Mucosa of gallbladder (tissue), 1 donor: ENCODE data around the gene LGALS3BP. TPM values are rescaled to one million over a fixed set of nuclear protein-coding genes. Genes with fewer than 3 reads are reported as not detected.
A peak's percentile ranks its signal among the peaks of the same experiment; 100 is the strongest.
"Not testable (repeated sequence)": the region's sequence is repeated elsewhere in the genome, so short reads cannot be mapped to it uniquely, and the experiment has no call there.

Experiments
- DNase-seq: peaks from one replicate; pipeline ENCODE4 v3.0.0-alpha.2; 2020; ENCODE audit warnings: low spot score
- total RNA-seq: library from RNA; stranded (reverse); gene quantifications from one replicate; pipeline ENCODE4 v1.2.1, GENCODE V29; 2021
- donor health status: DM: no; HTN: no; CAD: no.

The LGALS3BP gene
- total RNA-seq, 1 donor from 2014 or later = 761 TPM

DNA sequence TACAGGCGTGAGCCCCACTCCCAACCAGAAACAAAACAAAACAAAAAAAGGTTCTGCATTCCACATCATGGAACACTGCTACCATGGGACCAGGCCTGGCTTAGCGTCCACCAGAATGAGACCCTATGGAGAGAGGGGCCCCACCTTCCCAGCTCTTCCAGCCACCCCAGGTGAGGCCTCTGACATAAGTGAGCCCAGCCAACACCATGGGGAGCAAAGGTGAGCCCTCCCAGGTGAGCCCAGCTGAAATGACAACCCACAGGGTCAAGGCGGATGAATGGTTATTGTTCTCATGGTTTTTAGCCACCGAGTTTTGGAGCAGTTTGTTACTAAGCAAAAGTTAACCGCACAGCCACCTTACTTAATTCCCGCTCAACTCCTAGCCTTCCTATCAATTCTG, 16.3 kb downstream of the LGALS3BP start:
- no peak for DNase-seq

DNA sequence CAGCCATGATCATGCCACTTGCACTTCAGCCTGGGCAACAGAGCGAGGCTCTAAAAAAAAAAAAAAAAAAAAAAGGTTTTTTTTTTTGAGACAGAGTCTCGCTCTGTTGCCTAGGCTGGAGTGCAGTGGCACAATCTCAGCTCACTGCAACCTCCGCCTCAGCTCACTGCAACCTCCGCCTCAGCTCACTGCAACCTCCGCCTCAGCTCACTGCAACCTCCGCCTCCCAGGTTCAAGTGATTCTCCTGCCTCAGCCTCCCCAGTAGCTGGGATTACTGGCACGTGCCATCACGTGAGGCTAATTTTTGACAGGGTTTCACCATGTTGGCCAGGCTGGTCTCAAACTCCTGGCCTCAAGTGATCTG, 16.8 kb downstream of the LGALS3BP start:
- DNase-seq = not testable (repeated sequence)

DNA sequence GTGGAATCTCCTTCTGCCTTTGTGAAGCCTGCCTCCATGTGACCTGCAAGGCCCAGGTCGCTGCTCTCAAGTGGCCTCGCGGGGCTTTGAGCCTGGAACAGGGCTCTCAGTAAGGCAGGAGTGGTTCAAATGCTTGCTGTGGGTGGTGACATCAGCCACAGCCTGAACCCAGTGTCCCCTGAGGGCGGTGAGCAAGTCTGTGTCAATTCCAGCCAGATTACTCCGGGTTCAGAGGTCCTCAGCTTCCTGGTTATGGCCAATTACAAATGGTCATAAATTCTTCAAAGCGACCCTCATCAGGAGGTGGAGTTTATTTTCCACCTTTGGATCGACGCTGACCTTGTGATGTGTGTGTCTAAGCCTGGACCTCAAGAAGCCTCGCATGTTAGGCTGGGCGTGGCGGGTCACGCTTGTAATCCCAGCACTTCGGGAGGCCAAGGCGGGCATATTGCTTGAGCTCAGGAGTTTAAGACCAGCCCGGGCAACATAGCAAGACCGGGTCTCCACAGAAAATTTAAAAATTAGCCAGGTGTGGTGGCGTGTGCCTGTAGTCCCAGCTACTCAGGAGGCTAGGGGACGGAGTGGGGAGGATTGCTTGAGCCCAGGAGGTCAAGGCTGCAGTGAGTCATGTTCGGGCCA, 17.3 kb downstream of the LGALS3BP start:
- peak; percentile 34 for DNase-seq

DNA sequence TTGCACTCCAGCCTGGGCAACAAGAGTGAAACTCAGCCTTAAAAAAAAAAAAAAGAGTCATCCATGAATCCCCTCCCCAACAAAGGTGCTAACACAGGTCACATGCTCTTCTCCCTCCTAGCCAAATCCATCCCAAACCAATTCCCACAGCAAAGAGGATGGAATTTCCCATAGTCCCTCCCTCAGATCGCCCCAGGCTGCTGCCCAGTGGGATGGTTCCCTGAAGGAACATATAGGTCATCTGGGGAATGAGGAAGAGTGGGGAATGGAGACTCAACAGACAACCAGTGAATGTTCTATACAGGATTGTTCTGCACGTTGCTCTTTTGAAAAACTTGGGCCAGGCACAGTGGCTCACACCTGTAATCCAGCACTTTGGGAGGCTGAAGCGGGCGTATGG, 18.2 kb downstream of the LGALS3BP start:
- DNase-seq = no peak

DNA sequence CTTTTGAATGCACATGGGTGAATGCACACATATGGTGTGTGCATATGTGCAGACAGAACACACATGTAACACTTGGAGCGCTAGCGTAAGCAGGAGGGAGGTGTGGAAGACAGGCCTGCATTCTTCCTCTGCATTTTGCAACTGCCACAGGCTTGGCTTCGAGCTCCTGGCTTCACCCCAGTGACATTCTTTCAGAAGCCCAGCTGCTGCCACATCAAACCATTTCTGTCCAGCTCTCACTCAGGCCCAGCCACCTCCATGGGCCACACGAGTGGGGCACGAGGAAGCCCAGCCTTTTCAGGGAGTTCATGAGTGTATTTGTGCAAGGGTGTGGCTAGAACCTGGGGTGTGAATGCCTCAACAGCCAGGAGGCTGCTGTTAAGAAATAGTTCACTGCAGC, 18.8 kb downstream of the LGALS3BP start:
- DNase-seq = peak; percentile 46

DNA sequence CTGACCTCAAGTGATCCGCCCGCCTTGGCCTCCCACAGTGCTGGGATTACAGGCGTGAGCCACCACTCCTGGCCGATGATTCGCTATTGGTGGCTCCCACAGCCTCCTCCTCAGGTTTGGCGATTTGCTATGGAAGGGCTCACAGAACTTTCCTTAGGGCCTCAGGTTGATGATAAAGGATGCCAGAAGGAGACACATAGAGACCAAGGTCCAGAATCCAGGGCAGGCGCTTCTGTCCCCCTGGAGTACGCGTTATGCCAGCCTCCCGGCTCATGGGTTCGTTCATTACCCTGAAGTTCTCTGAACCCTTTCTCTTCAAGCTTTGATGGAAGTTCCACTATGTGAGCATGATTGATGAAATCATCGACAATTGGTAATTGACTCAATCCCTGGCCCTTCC, 19.9 kb downstream of the LGALS3BP start:
- DNase-seq = no peak

DNA sequence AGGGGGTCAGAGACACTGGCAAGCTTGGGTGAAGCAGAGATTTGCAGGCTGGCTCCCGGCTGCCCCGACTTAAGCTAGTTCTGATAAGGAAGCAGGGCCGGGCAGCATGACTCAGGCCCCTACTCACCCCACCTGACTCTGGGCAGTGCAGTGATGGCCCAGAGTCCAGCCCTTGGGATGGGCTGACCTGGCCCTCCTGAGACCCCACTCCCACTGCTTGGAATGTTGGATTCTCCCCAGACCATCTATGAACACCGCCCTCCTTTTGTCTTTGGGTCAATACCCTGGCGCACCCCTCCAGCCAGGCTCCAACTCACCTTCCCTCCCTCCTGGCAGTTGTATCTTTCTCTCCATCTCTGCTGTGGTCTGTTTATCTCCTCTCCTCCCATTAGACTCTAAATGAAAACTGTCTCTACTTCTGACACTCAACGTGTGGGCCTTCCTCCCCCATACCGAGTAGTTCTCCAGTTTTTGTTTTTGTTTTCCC, 21.0 kb downstream of the LGALS3BP start:
- DNase-seq = peak; percentile 64

DNA sequence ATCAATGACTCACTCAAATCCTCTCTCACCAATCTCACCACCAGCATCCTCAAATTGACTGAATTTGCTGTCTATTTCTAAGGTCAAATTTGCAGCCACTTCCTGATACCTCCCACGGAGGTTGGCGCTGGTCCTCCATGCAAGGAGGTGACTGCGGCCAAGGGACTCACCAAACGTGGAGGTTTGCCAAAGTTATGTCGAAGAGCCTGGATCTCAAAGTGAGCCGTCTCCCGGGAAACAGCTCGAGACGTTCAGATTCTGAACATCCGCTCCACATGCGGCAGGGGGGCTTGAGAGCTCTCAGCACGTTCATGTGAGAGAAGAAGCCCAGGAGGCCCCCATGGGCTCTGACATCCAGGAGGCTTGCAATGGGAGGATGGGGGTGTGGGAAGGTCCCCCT, 22.6 kb downstream of the LGALS3BP start:
- DNase-seq = peak; percentile 79

DNA sequence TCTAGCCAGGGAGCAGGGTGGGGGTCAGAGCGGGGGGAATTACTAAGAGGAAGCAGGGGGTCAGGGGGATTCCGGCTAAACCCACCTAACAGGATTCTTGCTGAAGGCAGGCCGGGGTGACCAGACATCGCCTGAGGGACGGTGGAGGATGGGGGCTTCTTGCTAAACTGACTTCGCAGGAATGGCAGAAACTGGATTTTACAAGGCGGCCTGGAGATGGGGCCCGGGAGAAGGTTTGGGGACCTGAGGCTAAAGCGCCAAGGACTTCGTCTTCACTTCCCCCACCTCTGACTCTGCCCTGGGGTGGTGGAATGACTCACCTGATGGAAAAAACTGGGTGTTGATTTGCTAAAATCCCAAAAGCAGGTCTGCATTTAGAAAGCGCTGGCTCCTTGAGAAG, 23.5 kb downstream of the LGALS3BP start:
- DNase-seq = no peak

DNA sequence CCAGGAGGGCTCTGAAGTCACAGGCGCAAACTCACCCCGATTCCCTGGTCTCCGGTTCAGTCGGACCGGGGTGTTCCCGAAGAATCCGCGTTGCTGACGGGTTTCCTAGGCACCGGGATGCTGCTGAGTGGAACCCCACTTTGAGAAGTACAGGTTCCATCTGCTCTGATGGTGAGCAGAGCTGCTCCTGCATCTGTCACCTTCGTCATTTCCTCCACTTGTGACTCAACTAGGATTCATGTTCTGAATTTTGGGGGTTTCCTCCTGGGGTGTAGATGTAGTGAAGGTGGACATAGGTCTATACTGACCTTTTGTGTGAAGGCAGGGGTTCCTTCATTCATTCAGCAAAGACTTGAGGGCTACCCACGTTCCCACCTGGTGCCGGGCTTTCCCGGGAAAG, 25.0 kb downstream of the LGALS3BP start:
- no peak for DNase-seq

DNA sequence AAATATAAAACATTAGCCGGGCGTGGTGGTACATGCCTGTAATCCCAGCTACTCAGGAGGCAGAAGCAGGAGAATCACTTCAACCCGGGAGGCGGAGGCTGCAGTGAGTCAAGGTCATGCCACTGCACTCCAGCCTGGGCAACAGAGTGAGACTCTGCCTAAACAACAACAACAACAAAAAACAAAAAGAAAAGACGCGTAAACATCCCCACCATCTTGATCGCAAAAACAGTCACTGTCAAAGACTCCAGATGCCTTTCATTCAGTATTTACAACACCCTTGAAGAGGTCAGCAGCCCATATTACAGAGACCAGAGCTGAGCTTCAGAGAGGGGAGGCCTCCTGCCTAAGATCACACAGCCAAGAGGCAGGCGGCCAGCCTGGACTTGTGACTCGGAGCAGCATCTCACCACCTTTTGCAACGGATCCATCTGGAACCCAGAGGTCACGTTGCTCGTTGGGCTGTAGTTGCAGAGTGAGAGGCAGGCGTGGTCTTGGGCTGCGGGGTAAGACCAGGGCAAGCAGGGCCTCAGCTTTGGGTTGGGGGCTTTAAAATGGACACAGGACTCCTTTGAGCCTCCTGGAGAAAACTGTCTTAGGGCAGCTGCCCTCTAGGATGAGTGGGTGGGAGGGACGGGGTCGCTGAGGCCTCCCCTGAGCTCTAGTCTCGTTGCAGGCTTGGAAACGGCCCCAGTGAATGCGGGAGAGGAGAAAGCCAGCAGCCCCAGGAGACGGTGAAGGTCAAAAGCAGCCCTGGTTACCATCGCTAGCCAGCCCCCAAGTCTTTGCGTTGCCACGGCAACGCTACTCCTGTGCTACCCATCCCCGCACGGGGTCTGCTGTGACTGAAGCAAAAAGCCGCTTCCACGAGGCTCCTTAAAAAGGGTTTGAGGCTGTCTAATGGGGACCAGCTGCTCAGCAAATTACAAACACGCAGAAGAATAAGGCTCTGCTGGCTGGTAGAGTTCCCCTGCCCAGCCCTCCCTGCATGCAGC, 26.1 kb downstream of the LGALS3BP start:
- DNase-seq = no peak

DNA sequence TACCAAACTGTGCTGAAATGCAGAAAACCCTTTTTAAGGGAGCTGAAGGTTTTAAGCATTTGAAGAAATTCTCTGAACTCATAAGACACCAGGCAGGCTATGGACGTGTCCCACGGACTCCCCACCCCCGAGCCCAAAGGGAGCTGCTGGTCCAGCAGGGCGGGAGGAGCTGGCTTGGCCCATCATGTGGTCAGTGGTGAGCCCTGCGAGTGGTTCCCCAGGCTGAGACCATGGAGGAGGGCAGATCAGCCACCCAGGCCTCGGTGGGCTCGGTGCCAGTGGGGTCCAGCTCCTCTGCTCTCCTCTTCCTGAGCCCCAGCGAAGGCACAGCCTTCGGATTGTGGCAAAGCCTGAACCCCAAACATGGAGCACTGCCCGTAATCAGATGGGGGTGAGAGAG, 27.0 kb downstream of the LGALS3BP start:
- DNase-seq = no peak

DNA sequence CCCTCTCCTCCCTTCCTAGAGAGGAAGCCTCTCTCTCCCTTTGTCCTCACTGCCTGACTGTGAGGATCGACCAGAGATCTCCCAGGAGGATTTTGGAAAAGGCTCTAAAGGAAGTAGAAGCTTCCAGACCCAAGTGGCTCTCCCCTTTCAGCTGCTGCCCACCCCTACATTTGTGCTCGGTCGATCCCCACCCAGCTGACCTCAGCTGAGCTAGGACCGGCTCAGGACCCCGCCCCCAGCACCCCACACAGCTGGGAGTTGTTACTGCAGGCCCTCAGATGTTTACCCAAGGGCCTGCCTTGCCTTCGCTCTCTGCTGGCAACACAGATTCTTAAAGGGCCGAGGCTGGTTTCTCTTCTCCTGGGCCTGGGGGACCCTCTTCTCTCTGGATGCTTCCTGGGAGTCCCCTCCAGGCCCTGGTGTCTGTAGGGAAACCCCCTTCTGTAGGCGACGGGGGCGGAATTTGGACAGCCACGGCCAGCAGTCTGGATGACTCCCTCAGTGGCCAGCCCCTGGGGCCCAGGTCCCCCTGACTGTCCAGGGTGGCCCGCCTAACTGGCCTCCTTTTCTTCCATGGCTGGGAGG, 27.7 kb downstream of the LGALS3BP start:
- peak; percentile 42 for DNase-seq

DNA sequence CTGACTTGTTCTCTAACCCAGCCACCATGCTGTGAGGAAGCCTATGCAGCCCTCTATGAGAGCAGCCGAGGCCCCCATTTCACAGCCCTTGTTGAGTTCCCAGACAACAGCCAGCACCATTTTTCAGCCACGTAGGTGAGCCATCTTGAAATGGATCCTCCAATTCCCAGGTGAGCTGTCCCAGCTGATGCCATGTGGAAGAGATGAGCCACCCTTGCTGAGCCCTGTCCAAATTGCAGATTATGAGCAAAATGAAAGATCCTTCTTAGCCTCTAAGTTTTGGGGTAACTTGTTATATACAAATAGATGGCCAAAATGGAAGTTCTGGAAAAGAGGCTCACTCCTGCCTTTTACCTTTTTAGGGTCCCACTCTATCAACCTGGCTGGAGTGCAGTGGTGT, 28.9 kb downstream of the LGALS3BP start:
- DNase-seq = no peak

DNA sequence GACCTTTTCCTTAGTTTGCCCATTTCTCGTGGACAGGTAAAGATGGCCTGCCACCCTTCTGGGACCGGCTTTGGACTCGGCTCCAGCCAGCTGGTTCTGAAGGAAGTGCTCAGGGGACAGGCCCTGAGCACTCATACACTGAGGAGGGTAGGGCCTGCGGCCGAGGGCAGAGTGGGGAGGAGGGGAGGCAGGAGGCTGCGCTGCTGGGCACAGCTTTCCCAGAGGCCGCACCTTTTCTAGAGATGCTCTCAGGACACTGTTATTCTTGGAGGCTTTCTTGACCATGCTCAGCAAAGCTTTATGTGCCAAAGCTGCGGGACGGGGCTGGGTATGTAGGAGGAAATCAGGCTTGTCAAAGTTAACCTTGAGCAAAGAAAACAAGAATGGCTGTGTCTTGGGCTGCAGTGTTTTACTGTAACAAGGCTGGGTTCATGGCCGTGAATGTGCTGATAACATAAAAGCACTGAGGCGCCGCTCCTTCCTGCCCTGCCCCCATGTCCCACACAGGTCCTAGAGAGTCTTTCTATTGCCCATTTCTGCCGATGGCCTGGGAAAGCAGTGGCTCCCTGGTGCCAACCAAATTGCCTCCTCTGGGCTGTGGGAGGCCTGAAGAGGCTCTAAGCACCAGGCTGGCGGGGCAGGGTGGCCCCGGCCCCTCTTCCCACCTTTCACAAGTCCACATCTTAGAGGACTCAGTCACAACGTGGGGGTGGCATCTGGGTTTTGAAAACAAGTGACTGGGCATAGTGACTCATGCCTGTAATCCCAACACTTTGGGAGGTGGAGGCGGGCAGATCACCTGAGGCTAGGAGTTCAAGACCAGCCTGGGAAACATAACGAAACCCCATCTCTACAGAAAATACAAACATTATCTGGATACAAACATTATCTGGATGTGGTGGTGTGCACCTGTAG, 32.2 kb downstream of the LGALS3BP start:
- peak; percentile 51 for DNase-seq

DNA sequence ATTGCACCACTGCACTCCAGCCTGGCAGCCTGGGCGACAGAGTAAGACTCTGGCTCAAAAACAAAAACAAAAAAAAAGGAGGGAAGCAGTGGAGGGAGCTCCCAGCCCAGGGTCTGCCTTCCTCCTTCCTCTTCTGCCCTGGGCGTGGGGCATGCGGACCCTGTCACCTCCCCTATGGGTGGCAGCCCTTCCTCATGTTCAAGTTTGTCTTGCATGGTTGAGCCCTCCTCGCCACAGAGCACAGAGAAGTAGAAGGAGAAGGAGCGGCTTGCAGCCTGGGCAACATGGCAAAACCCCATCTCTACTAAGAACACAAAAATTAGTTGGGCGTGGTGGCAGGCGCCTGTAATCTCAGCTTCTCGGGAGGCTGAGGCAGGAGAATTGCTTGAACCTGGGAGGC, 33.1 kb downstream of the LGALS3BP start:
- DNase-seq = no peak

DNA sequence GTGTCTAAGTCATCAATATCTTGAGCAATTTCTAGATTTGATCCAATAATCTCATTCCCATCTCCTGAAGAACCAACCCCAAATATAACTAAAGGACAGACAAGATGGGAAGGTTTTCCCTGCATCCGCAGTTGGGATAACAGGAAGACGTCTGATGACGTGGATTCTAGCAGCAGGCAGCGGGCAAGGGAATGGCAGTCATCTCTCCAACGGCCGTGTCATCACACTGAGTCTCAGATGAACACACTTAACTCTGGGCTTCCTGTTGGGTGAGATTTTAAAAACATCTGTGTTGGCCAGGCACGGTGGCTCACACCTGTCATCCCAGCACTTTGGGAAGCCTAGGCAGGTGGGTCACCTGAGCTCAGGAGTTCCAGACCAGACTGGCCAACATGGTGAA, 33.6 kb downstream of the LGALS3BP start:
- DNase-seq = no peak

DNA sequence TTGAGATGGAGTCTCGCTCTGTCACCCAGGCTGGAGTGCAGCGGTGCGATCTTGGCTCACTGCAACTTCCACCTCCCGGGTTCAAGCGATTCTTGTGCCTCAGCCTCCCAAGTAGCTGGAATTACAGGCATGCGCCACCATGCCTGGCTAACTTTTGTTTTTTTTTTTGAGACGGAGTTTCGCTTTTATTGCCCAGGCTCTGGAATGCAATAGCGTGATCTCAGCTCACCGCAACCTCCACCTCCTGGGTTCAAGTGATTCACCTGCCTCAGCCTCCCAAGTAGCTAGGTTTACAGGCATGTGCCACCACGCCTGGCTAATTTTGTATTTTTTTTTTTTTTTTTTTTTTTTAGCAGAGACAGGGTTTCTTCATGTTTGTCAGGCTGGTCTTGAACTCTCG, 34.3 kb downstream of the LGALS3BP start:
- DNase-seq = not testable (repeated sequence)

DNA sequence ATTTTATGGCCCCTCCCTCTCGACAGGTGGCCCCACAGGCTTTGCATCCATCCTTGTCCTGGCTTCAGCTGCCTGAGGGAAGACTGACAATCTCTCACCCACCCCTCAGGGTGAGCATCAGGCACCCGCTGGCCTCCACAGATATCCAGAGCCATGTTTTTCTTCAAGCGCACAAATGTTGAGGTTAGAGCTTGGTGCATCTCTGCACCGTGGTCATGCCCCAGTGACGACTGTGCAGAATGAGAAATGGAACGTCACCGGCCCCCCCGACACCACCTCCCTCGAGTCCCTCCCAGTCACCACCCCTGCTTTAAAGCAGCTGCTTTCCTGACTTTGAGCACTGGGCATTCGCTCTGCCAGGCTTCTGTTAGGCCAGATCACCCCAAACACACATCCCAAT, 34.8 kb downstream of the LGALS3BP start:
- no peak for DNase-seq

DNA sequence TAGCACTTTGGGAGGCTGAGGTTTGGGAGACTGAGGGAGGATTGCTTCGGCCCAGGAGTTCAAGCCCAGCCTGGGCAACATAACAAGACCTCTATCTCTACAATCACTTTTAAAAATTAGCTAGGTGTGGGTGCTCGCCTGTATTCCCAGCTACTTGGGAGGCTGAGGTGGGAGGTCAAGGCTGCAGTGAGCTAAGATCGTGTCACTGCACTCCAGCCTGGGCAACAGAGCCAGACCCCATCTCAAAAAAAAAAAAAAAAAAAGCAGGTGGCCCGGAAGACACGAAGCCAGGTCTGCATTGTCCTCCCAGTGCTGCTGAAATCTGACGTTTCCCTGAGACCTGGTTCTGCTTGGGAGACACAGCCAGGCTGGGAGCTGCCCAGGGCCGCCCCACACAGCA, 35.7 kb downstream of the LGALS3BP start:
- DNase-seq = no peak

DNA sequence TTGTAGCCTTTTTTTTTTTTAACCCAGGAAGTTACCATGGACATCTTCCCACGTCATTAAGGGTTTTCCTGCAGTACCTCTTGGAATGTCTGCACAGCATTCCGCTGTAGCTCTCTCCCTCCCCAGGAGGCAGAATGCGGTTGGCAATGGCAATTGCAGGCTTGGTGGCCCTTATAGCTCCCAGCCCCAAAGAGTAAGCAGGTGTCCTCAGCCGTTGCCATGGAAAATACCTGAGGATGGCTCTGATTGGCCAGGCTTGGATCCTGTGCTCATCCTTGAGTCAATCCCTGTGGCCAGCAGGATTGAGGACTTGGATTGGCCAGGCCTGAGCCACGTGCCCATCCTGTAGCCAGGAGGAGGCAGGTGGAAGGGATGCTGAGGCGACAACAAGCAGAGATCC, 39.0 kb downstream of the LGALS3BP start:
- DNase-seq = no peak

DNA sequence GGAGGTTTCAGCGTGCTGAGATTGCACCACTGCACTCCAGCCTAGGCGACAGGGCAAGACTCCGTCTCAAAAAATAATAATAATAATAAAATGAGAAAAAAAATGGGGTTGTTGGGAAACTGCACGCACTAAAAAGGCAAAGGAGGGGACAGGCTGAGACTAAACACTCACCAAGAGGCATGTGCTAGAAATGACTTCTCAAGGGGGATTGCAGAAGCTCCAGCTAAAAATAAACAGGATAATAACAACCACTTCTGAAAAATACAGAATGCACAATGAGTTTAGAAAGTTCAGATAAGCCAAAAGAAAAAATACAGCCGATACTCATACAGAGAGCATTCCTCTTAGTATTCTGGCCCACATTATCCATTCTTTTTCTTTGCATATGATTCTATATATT, 39.5 kb downstream of the LGALS3BP start:
- DNase-seq = no peak
